Activated naive CD8-positive, alpha-beta T cell (primary cell): ENCODE results near the gene NDUFS6.

Experiments
- H3K27ac Mint-ChIP-seq: one replicate; pipeline ENCODE4 v1.8.0; 2021; ENCODE audit warnings: mixed read lengths
- H3K27me3 Mint-ChIP-seq: one replicate; pipeline ENCODE4 v1.8.0; 2021; ENCODE audit warnings: mixed read lengths
- H3K36me3 Mint-ChIP-seq: one replicate; pipeline ENCODE4 v1.8.0; 2021; ENCODE audit warnings: mixed read lengths
- H3K4me1 Mint-ChIP-seq: one replicate; pipeline ENCODE4 v1.8.0; 2021; ENCODE audit warnings: low read depth, mixed read lengths
- H3K4me3 Mint-ChIP-seq: one replicate; pipeline ENCODE4 v1.8.0; 2021; ENCODE audit warnings: mild to moderate bottlenecking, mixed read lengths
- H3K9me3 Mint-ChIP-seq: one replicate; pipeline ENCODE4 v1.8.0; 2021; ENCODE audit warnings: low read depth, mixed read lengths

Gene NDUFS6

DNA sequence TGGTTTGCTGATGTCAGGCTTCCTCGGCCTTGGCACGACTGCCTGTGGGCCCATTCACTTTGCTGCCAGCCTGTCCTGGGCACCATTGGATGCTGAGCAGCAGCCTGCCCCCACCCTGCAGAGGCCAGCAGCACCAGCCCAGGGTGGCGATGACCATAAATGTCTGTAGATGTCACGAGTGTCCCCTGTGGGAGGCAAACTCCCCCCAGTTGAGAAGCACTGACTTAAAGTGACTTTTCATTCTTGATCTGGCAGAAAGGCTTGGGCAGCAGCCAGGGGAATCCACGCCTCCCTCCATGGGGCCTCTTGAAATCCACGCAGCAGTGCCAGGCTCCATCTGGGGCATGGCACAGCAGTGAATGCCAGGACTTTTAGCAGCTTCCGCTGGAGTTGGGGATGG is 59.7 kb downstream of the NDUFS6 start:
- Mint-ChIP-seq H3K4me1 (no peaks in the 10 kb centered on the region), H3K9me3 (no peaks in the 10 kb centered on the region), H3K4me3 (no peak overlapping the region), H3K27ac (no peak overlapping the region), H3K36me3 (no peaks in the 10 kb centered on the region), H3K27me3 (peaks cover 4% of the 10 kb centered on the region)

DNA sequence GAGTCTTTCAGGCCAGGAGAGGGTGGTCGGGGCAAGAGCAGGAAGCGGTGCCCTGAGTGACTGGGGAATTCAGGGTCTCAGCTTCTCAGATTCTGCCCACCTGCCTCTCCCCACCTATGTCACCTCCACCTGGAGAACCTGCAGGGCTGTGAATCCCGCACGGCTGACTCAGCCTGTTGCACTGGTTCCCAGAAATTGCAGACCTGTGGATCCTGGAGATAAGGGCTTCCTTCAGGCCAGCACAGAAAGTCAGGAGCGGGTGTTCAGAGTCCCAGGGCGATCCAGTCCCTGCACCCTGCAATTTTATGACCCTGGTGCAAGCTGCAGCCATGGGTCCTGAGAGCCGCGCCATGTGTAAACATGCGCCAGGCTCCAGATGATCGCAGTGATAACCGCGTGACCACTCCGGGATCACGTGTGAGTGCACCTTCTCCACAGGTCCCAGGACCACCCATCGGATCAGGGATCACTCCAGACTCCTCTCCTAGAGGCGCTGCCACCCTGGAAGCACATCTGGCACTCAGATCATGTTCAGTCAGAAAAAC is 63.8 kb downstream of the NDUFS6 start:
- H3K4me3 Mint-ChIP-seq: no peak overlapping the region
- no peaks in the 10 kb centered on the region for H3K9me3 Mint-ChIP-seq
- peaks cover 6% of the 10 kb centered on the region for H3K27me3 Mint-ChIP-seq
- H3K36me3 Mint-ChIP-seq: no peaks in the 10 kb centered on the region
- no peak overlapping the region for H3K27ac Mint-ChIP-seq
- H3K4me1 Mint-ChIP-seq: no peaks in the 10 kb centered on the region

DNA sequence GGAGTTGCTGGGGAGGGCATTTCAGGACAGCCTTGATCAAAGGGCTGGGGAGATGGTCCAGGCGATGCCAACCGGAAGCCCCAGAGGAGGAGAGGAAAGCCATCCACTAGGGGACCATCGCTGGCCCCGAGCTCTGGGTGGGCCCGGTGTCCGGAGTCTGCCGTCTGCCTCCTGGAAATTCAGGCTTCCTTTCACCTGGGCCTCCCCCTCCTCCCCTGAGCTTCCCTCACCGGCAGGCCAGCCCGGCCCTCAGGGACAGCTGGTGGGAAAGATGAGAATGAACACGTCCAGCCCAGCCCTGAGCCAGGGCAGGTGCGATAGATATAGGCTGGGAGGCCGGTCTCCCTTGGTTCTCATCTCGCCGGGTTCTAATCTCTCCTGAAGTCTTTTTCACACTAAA is 64.3 kb downstream of the NDUFS6 start:
- no peaks in the 10 kb centered on the region for H3K4me1 Mint-ChIP-seq
- H3K27ac Mint-ChIP-seq: no peak overlapping the region
- no peaks in the 10 kb centered on the region for H3K9me3 Mint-ChIP-seq
- H3K4me3 Mint-ChIP-seq: no peak overlapping the region
- no peaks in the 10 kb centered on the region for H3K36me3 Mint-ChIP-seq
- H3K27me3 Mint-ChIP-seq: peaks cover 6% of the 10 kb centered on the region
